Adipocyte (in vitro differentiated cells): Measurements from ENCODE around the gene ILK.

ENCODE experiments used
- DNase-seq: peaks from one replicate; pipeline ENCODE4 v3.0.0-alpha.2; 2015; ENCODE audit warnings: low read depth
- H3K27me3 ChIP-seq: replicated peaks from 2 replicates; pipeline ENCODE4 v1.7.0; 2013; ENCODE audit warnings: mild to moderate bottlenecking, low read length, moderate library complexity; ENCODE audit not compliant: control insufficient read depth, insufficient read depth
- H3K36me3 ChIP-seq: 2 replicates; pipeline ENCODE4 v1.7.0; 2013; ENCODE audit warnings: low read length, mild to moderate bottlenecking, moderate library complexity; ENCODE audit not compliant: control insufficient read depth, insufficient read depth, severe bottlenecking
- H3K4me1 ChIP-seq: 2 replicates; pipeline ENCODE4 v1.7.0; 2013; ENCODE audit warnings: mild to moderate bottlenecking, low read length, moderate library complexity; ENCODE audit not compliant: control insufficient read depth, insufficient read depth
- H3K4me3 ChIP-seq: 2 replicates; pipeline ENCODE4 v1.7.0; 2013; ENCODE audit warnings: mild to moderate bottlenecking, low read length, moderate library complexity
- H3K9ac ChIP-seq: 2 replicates; pipeline ENCODE4 v1.7.0; 2013; ENCODE audit warnings: mild to moderate bottlenecking, low read length, moderate library complexity
- H3K9me3 ChIP-seq: 2 replicates; pipeline ENCODE4 v1.7.0; 2013; ENCODE audit warnings: mild to moderate bottlenecking, low read length, moderate library complexity; ENCODE audit not compliant: control insufficient read depth

The ILK gene

GRCh38 chr11:6608726-6609501 lies 5.3 kb downstream of the ILK start:
- peaks cover 39% of the 10 kb centered on the region for H3K36me3 ChIP-seq
- no peak for DNase-seq
- H3K27me3 ChIP-seq, result no peaks in the 10 kb centered on the region
- H3K4me1 ChIP-seq, result peaks cover 58% of the 10 kb centered on the region
- H3K4me3 ChIP-seq, result no peak overlapping the region
- peak overlapping the region; percentile 81 for H3K9ac ChIP-seq
- H3K9me3 ChIP-seq, result no peaks in the 10 kb centered on the region

DNA sequence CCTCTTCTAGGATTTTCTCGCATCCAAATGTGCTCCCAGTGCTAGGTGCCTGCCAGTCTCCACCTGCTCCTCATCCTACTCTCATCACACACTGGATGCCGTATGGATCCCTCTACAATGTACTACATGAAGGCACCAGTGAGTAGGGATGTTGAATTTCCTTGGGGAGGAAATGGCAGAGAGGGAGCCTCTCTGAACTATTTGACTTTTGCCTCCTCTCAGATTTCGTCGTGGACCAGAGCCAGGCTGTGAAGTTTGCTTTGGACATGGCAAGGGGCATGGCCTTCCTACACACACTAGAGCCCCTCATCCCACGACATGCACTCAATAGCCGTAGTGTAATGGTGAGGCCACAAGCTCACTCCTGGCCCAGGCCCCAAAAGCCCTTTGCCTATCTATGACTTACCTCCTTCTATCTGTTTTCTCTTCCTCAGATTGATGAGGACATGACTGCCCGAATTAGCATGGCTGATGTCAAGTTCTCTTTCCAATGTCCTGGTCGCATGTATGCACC lies 6.0 kb downstream of the ILK start:
- Histone ChIP-seq H3K4me3 (no peak overlapping the region), H3K9me3 (no peaks in the 10 kb centered on the region), H3K4me1 (peaks cover 58% of the 10 kb centered on the region), H3K27me3 (no peaks in the 10 kb centered on the region), H3K9ac (peak overlapping the region; percentile 81), H3K36me3 (peaks cover 39% of the 10 kb centered on the region)
- DNase-seq, result no peak

- Histone ChIP-seq H3K36me3 (peaks cover 49% of the 10 kb centered on the region), H3K9me3 (no peaks in the 10 kb centered on the region), H3K4me3 (peak overlapping the region; percentile 88), H3K9ac (peak overlapping the region; percentile 97), H3K27me3 (no peaks in the 10 kb centered on the region), H3K4me1 (peaks cover 47% of the 10 kb centered on the region)
- no peak for DNase-seq
These were observed 7.0 kb downstream of the ILK start for GRCh38 chr11:6610591-6610990.

GRCh38 chr11:6611092-6611962 lies 7.8 kb downstream of the ILK start:
- H3K27me3 ChIP-seq, result no peaks in the 10 kb centered on the region
- peak overlapping the region; percentile 88 for H3K4me3 ChIP-seq
- DNase-seq, result peak; percentile 53
- H3K9ac ChIP-seq, result peak overlapping the region; percentile 97
- peaks cover 42% of the 10 kb centered on the region for H3K4me1 ChIP-seq
- no peaks in the 10 kb centered on the region for H3K9me3 ChIP-seq
- H3K36me3 ChIP-seq, result peaks cover 57% of the 10 kb centered on the region

- H3K9me3 ChIP-seq, result no peaks in the 10 kb centered on the region
- H3K27me3 ChIP-seq, result no peaks in the 10 kb centered on the region
- H3K36me3 ChIP-seq, result peaks cover 57% of the 10 kb centered on the region
- H3K4me3 ChIP-seq, result peak overlapping the region; percentile 88
- no peak for DNase-seq
- H3K4me1 ChIP-seq, result peaks cover 37% of the 10 kb centered on the region
- peak overlapping the region; percentile 97 for H3K9ac ChIP-seq
These were observed 8.3 kb downstream of the ILK start for GRCh38 chr11:6611963-6612212.

GRCh38 chr11:6612213-6613041 lies 8.9 kb downstream of the ILK start, which contains the start of gene TAF10:
Gene TAF10 (minus strand): TSS chr11:6612216. CDS start chr11:6612189, 27 bp downstream.
- Histone ChIP-seq H3K4me3 (peak within 1 kb of the TSS; percentile 88), H3K36me3 (peaks cover 56% of the 10 kb centered on the region)

DNA sequence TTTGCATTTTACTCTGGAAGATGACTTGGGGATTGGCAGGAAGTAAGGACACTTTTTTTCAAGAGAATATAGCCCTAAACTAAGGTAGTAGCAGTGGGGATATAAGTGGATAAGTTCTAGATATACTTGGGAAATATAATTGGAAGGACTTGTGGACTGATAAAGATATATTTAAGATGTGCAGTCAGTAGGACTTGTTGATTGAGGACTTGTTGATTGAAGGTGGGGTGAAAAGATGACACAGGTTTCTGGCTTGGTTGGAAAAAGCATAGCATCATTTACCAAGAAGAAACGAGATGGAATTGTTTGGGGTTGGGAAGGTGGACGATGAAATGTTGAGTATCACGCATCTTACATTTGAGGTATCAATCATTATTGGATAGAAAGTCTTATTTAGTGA lies 9.9 kb downstream of the ILK start:
- no peak overlapping the region for H3K9ac ChIP-seq
- peaks cover 38% of the 10 kb centered on the region for H3K4me1 ChIP-seq
- no peak for DNase-seq
- no peaks in the 10 kb centered on the region for H3K9me3 ChIP-seq
- H3K36me3 ChIP-seq, result peaks cover 45% of the 10 kb centered on the region
- no peak overlapping the region for H3K4me3 ChIP-seq
- H3K27me3 ChIP-seq, result no peaks in the 10 kb centered on the region

More at GRCh38 chr11:6612213-6613041, 8.9 kb downstream of the ILK start, which contains the start of gene TAF10:
- Histone ChIP-seq H3K9ac (peak within 1 kb of the TSS; percentile 97), H3K9me3 (no peaks in the 10 kb centered on the region), H3K27me3 (no peaks in the 10 kb centered on the region), H3K4me1 (peaks cover 35% of the 10 kb centered on the region)
- DNase-seq, result peak; percentile 99

DNA sequence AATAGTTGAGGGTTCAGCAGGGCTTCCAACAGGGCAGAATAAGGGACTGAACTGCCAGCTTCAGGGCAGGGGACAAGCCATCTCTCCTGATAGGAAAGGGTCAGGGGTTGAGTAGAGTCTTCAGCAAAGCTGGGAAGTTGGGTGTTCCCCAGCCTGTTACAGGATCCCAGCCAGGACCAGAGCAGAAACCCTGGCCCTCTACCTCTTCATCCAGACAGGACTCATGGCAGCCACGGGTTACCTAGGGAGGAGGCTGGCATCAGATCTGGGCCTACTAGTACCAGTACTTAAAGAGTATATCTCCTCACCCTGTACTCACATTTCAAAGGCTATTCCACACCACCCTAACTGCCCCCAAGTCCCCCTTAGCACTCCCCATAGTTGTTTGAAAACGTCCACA lies 10.9 kb downstream of the ILK start:
- Histone ChIP-seq H3K4me3 (no peak overlapping the region), H3K9me3 (no peaks in the 10 kb centered on the region), H3K9ac (no peak overlapping the region), H3K36me3 (peaks cover 36% of the 10 kb centered on the region), H3K27me3 (no peaks in the 10 kb centered on the region), H3K4me1 (peaks cover 35% of the 10 kb centered on the region)
- no peak for DNase-seq

- H3K36me3 ChIP-seq, result peaks cover 30% of the 10 kb centered on the region
- no peaks in the 10 kb centered on the region for H3K27me3 ChIP-seq
- peaks cover 35% of the 10 kb centered on the region for H3K4me1 ChIP-seq
- H3K4me3 ChIP-seq, result no peak overlapping the region
- DNase-seq, result no peak
- H3K9ac ChIP-seq, result no peak overlapping the region
- H3K9me3 ChIP-seq, result no peaks in the 10 kb centered on the region
These were observed 11.5 kb downstream of the ILK start for GRCh38 chr11:6615046-6615445.

DNA sequence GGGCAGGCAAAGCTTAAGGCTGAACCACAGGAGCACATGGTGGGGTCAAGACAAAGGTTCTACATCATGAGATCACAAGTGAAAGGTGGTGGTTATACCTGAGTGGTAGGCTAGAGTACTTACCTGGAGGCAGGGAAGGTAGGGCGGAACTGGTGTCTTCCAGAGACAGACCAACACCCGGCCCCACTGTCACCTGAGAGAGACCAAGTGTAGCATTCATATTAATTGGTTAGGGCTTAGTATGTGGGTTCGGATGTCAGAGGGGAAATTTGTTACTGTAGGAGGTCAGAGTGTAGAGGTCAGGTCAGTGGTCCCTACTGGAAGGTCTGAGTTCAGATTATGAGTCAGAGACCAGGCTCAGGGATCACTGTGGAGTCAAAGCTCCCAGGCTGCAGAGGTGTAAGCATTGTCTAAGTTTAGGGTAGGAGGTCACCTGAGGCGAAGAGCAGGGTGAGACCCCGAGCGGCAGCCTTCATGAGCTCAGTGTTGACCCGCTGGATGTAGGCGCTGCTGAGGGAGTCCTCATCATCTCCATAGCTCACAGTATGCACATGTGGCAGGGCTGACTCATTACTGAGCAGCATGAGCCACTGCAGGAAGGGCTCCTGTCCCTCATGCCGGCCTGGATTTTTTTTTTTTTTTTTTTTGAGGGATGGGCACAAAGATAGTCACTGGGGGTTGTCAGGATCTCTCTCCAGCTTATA lies 12.5 kb downstream of the ILK start:
- Histone ChIP-seq H3K36me3 (peaks cover 20% of the 10 kb centered on the region), H3K27me3 (no peaks in the 10 kb centered on the region), H3K4me3 (no peak overlapping the region), H3K9ac (no peak overlapping the region), H3K9me3 (no peaks in the 10 kb centered on the region), H3K4me1 (peaks cover 28% of the 10 kb centered on the region)
- no peak for DNase-seq
